Measurements from ENCODE around the gene CILP2.

Gene CILP2

GRCh38 chr19:19538061-19538784 is at the start of gene CILP2:
Gene CILP2, plus strand, starts transcription at chr19:19538265. Its CDS starts 85 bp downstream, at chr19:19538350.
- DNase-seq, result peak in 16 of 42 donors; percentile 29 to 63 (median 53)
- intact Hi-C loops (cut with DNase I), result no loop called here

DNA sequence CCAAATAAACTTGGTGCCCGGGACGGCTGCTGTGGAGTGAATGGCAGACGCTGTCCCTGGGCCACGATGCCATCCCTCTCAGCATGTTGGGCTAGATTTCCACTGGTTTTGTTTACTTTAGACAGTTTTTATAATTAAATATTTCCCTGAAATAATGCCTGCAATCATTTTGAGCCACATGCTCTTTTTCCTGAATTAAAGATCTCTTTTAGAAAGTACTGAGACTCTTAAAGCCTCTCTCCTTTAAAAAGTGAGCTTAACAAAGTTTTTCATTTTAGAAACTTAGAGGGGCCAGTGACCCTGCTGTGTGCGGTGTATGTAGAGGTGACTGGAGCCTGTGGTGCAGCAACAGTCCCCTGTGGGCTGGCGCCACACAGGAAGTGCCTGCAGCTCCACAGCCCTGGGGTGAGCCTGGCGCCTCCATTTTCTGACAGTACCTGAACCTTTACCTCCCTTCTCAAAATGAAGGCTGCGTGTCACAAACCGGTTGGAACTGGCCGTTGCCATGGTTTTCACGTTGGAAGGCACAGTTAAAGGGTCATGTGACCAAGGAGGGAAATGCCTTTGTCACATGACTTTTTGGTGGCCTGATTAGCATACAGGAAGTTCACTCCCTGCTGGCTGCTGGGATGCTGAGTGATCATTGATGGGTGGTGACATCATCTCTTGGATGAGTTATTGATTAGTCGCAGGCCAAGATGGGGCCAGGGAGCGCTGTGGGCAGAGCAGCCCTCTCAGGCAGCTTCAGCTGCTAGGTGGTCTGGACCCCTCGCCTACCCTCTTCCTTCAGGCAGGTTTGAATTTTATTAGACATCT is 49.0 kb upstream of the CILP2 start:
- intact Hi-C loops (cut with DNase I), result loop anchor here (5.0 kb wide), 1 partner anchor 122 kb away; no protein-coding TSS in a partner anchor
- peak; percentile 45 to 91 (median 79) for DNase-seq

- intact Hi-C loops (cut with DNase I), result loop anchor here (5.0 kb wide), 1 partner anchor 123 kb away; no protein-coding TSS in a partner anchor
- peak in 1 of 42 donors; percentile 28 for DNase-seq
Observed at GRCh38 chr19:19489804-19490204, 48.3 kb upstream of the CILP2 start.

- DNase-seq, result peak; percentile 63 to 93 (median 83)
- intact Hi-C loops (cut with DNase I), result no loop called here
Observed at GRCh38 chr19:19490214-19490968, 47.7 kb upstream of the CILP2 start.

DNA sequence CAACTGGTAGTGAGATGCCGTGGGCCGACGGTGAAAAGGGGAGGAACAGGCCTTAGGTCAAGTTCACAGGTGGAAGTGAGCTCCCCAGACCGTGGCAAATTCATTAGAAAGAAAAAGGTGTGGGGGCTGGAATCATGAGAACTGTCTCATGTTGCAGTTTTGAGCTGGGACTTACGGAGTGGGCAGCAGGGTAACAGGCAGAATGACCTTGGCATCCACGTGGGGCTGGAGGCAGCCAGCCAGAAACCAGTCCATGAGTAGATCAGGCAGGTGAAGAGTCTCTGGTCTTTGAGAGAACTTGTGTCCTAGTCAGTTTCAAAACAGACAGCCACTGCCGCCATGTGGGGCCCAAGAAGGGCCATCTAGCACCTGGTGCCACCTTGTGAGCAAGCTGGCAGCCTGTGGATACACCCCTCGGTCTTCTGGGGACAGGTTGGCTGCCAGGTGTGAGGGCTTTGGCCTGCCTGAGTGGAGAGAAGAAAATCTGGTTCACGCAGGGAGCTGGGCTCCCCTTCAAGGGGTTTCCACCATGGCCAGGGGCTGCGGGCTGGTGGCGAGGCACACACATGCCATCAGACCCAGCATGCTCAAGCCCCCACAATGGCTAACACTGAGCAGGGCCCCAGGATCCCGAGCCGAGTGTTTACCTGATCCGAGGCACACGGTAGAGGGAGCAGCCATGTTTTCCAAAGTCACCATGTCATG is 46.6 kb upstream of the CILP2 start:
- DNase-seq, result no peak
- intact Hi-C loops (cut with DNase I), result no loop called here

- intact Hi-C loops (cut with DNase I), result no loop called here
- DNase-seq, result no peak
Observed at GRCh38 chr19:19492026-19492610, 45.9 kb upstream of the CILP2 start.

- DNase-seq, result peak in 31 of 42 donors; percentile 31 to 80 (median 51)
Observed at GRCh38 chr19:19493841-19494546, 44.1 kb upstream of the CILP2 start.

GRCh38 chr19:19495614-19496603 is 42.2 kb upstream of the CILP2 start:
- DNase-seq, result no peak
- intact Hi-C loops (cut with DNase I), result no loop called here

More at GRCh38 chr19:19493841-19494546, 44.1 kb upstream of the CILP2 start:
- intact Hi-C loops (cut with DNase I), result no loop called here

GRCh38 chr19:19498255-19498991 is 39.6 kb upstream of the CILP2 start:
- intact Hi-C loops (cut with DNase I), result no loop called here
- DNase-seq, result no peak

- intact Hi-C loops (cut with DNase I), result no loop called here
- no peak for DNase-seq
Observed at GRCh38 chr19:19499272-19499995, 38.6 kb upstream of the CILP2 start.

- DNase-seq, result no peak
- intact Hi-C loops (cut with DNase I), result no loop called here
Observed at GRCh38 chr19:19500975-19501644, 37.0 kb upstream of the CILP2 start.

DNA sequence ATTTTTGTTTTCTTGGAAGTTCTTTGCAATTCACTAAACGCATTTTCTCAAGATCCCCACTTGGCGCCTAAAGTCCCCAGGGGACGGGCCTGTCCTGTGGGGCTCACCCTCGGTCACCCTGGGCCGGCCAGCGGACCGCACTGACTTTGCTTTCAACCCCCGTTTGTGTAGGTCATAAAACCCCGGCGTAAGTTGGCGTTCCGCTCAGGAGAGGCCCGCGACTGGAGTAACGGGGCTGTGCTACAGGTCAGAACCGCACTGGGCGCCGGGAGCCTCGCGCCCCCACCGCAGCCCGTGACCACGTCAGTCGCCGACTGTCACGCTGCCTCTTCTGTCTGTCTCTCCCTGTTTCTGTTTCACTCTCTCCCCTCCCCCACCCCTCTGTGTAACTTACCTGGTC is 36.3 kb upstream of the CILP2 start:
- no peak for DNase-seq
- intact Hi-C loops (cut with DNase I), result no loop called here

GRCh38 chr19:19502281-19502680 is 35.8 kb upstream of the CILP2 start:
- intact Hi-C loops (cut with DNase I), result no loop called here
- no peak for DNase-seq

DNA sequence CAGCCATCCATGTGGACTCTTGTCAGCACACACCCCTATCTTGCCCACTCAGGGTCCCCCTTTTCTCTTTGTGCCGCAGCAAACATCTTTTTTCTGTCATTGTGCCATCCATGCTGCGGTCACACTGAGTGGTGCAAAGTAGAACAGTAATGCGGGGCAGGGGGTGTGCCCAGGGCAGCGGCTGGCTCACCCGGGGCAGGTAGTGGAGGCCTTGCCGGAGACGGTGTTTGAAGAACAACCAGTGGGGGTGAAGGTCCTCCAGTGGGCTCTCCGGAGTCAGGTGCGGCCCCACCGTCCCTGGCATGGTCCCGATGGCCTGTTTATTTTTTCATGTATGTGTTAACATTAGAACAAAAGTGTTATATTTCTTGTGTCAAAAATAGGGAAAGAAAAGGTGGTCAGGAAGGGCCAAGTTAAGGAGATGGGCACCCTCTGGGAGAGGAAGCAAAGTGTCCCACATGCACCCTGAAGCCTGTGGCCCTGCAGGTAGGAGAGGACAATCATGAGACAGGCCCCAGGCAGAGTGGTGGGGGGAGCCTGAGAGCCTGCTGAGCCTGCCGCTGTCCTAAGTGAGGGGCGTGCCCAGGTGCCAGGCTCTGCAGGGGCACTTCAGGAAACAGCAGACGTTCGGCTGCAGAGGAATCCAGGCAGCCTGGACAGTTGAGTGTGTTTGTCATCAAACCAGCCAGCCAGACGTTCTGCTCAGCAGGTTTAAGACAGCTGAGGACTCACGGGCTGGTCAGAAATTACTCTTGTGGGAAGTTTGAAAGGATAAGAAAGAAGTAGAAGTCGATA is 35.1 kb upstream of the CILP2 start:
- DNase-seq, result no peak
- intact Hi-C loops (cut with DNase I), result no loop called here

Data from head of caudate nucleus (tissue), 42 donors.